ENCODE measurements around the gene GNB1L.

GNB1L gene

GRCh38 chr22:19882446-19883381 is 28.0 kb upstream of the GNB1L start:
- Mint-ChIP-seq H3K27me3 (no peaks in the 10 kb centered on the region), H3K4me3 (no peak overlapping the region), H3K27ac (no peak overlapping the region), H3K4me1 (peaks cover 30% of the 10 kb centered on the region), H3K9me3 (no peaks in the 10 kb centered on the region)
- no peak for ATAC-seq
- DNase-seq: no peak

- Mint-ChIP-seq H3K4me3 (no peak overlapping the region), H3K9me3 (no peaks in the 10 kb centered on the region), H3K27ac (no peak overlapping the region), H3K4me1 (peaks cover 12% of the 10 kb centered on the region), H3K27me3 (no peaks in the 10 kb centered on the region)
- DNase-seq: no peak
- no peak for ATAC-seq
Measured at GRCh38 chr22:19880786-19881569, 26.3 kb upstream of the GNB1L start.

GRCh38 chr22:19879992-19880785 is 25.5 kb upstream of the GNB1L start:
- Mint-ChIP-seq H3K4me1 (peaks cover 4% of the 10 kb centered on the region), H3K9me3 (no peaks in the 10 kb centered on the region), H3K27me3 (no peaks in the 10 kb centered on the region), H3K4me3 (no peak overlapping the region), H3K27ac (no peak overlapping the region)
- ATAC-seq (no peak), DNase-seq (no peak)

GRCh38 chr22:19879643-19879991 is 24.9 kb upstream of the GNB1L start:
- Mint-ChIP-seq H3K27ac (no peak overlapping the region), H3K27me3 (no peaks in the 10 kb centered on the region), H3K4me1 (peaks cover 3% of the 10 kb centered on the region), H3K4me3 (no peak overlapping the region), H3K9me3 (no peaks in the 10 kb centered on the region)
- ATAC-seq (no peak), DNase-seq (no peak)

- Mint-ChIP-seq H3K4me3 (no peak overlapping the region), H3K4me1 (peaks cover 7% of the 10 kb centered on the region), H3K27ac (no peak overlapping the region), H3K27me3 (no peaks in the 10 kb centered on the region), H3K9me3 (no peaks in the 10 kb centered on the region)
- ATAC-seq: no peak
- DNase-seq: no peak
Measured at GRCh38 chr22:19879246-19879570, 24.5 kb upstream of the GNB1L start.

- DNase-seq (no peak), ATAC-seq (no peak)
- H3K4me3 Mint-ChIP-seq: no peak overlapping the region
- H3K27ac Mint-ChIP-seq: no peak overlapping the region
- H3K9me3 Mint-ChIP-seq: no peaks in the 10 kb centered on the region
- H3K4me1 Mint-ChIP-seq: peaks cover 12% of the 10 kb centered on the region
- no peaks in the 10 kb centered on the region for H3K27me3 Mint-ChIP-seq
Measured at GRCh38 chr22:19878461-19879245, 24.0 kb upstream of the GNB1L start.

- peaks cover 17% of the 10 kb centered on the region for H3K4me1 Mint-ChIP-seq
- ATAC-seq (no peak), DNase-seq (no peak)
- H3K27ac Mint-ChIP-seq: peak overlapping the region in 1 of 2 donors; percentile 42
- no peaks in the 10 kb centered on the region for H3K9me3 Mint-ChIP-seq
- no peaks in the 10 kb centered on the region for H3K27me3 Mint-ChIP-seq
- H3K4me3 Mint-ChIP-seq: no peak overlapping the region
Measured at GRCh38 chr22:19877626-19878339, 23.1 kb upstream of the GNB1L start.

- ATAC-seq (no peak), DNase-seq (no peak)
- Mint-ChIP-seq H3K4me1 (peaks cover 17% of the 10 kb centered on the region), H3K4me3 (no peak overlapping the region), H3K9me3 (no peaks in the 10 kb centered on the region), H3K27ac (no peak overlapping the region), H3K27me3 (no peaks in the 10 kb centered on the region)
Measured at GRCh38 chr22:19876941-19877625, 22.4 kb upstream of the GNB1L start.

- H3K4me3 Mint-ChIP-seq: no peak overlapping the region
- no peaks in the 10 kb centered on the region for H3K27me3 Mint-ChIP-seq
- DNase-seq (no peak), ATAC-seq (no peak)
- H3K27ac Mint-ChIP-seq: peak overlapping the region in 1 of 2 donors; percentile 86
- H3K4me1 Mint-ChIP-seq: peaks cover 17% of the 10 kb centered on the region
- no peaks in the 10 kb centered on the region for H3K9me3 Mint-ChIP-seq
Measured at GRCh38 chr22:19876314-19876940, 21.8 kb upstream of the GNB1L start.

GRCh38 chr22:19875531-19876313 is 21.0 kb upstream of the GNB1L start:
- H3K9me3 Mint-ChIP-seq: no peaks in the 10 kb centered on the region
- ATAC-seq (no peak), DNase-seq (no peak)
- H3K27me3 Mint-ChIP-seq: no peaks in the 10 kb centered on the region
- no peak overlapping the region for H3K4me3 Mint-ChIP-seq
- H3K4me1 Mint-ChIP-seq: peaks cover 17% of the 10 kb centered on the region
- no peak overlapping the region for H3K27ac Mint-ChIP-seq

GRCh38 chr22:19875061-19875530 is 20.4 kb upstream of the GNB1L start:
- H3K9me3 Mint-ChIP-seq: no peaks in the 10 kb centered on the region
- H3K27ac Mint-ChIP-seq: no peak overlapping the region
- no peak for ATAC-seq
- no peak overlapping the region for H3K4me3 Mint-ChIP-seq
- H3K4me1 Mint-ChIP-seq: peaks cover 17% of the 10 kb centered on the region
- no peaks in the 10 kb centered on the region for H3K27me3 Mint-ChIP-seq
- DNase-seq: no peak

GRCh38 chr22:19874307-19875060 is 19.8 kb upstream of the GNB1L start:
- DNase-seq: peak in 1 of 2 donors; percentile 41
- H3K4me3 Mint-ChIP-seq: peak overlapping the region in 1 of 2 donors; percentile 54
- H3K27me3 Mint-ChIP-seq: no peaks in the 10 kb centered on the region
- peak overlapping the region; percentile 19 to 57 for H3K27ac Mint-ChIP-seq
- peak; percentile 51 for ATAC-seq
- no peaks in the 10 kb centered on the region for H3K9me3 Mint-ChIP-seq
- H3K4me1 Mint-ChIP-seq: peaks cover 17% of the 10 kb centered on the region
